NT2/D1 (cell line): ENCODE data around the gene SPOCK1.
"Not testable (repeated sequence)": the region's sequence is repeated elsewhere in the genome, so short reads cannot be mapped to it uniquely, and the experiment has no call there.

Experiments used
- DNase-seq: peaks from one replicate; pipeline ENCODE4 v3.0.0-alpha.2; 2011; ENCODE audit warnings: low read depth, low spot score
- H3K27me3 ChIP-seq: 2 replicates; pipeline ENCODE4 v1.6.0; 2011; ENCODE audit warnings: mild to moderate bottlenecking; ENCODE audit not compliant: insufficient read length, insufficient read depth
- H3K36me3 ChIP-seq: 2 replicates; pipeline ENCODE4 v1.6.1; 2011; ENCODE audit warnings: mild to moderate bottlenecking, low read length, mixed read lengths; ENCODE audit not compliant: insufficient read depth, insufficient read length
- H3K4me1 ChIP-seq: 2 replicates; pipeline ENCODE4 v1.5.1; 2011; ENCODE audit not compliant: insufficient read depth, insufficient read length
- H3K4me3 ChIP-seq: 2 replicates; pipeline ENCODE4 v1.5.1; 2011; ENCODE audit warnings: low read depth; ENCODE audit not compliant: insufficient read length
- H3K9ac ChIP-seq: 2 replicates; pipeline ENCODE4 v1.6.0; 2011; ENCODE audit warnings: low read depth; ENCODE audit not compliant: insufficient read length
- H3K9me3 ChIP-seq: 2 replicates; pipeline ENCODE4 v1.5.1; 2011; ENCODE audit warnings: mild to moderate bottlenecking, low read length; ENCODE audit not compliant: insufficient read depth
- SUZ12 ChIP-seq: IDR thresholded peaks from 2 replicates; pipeline ENCODE4 v1.6.1; 2011; ENCODE audit not compliant: insufficient read length, insufficient read depth; ENCODE audit errors: extremely low read depth
- YY1 ChIP-seq: IDR thresholded peaks from 2 replicates; pipeline ENCODE4 v1.6.1; 2011; ENCODE audit not compliant: insufficient read length, insufficient read depth
- ZNF274 ChIP-seq: IDR thresholded peaks from 2 replicates; pipeline ENCODE4 v1.6.1; 2011; ENCODE audit warnings: mild to moderate bottlenecking, low read depth, low read length

Gene SPOCK1

DNA sequence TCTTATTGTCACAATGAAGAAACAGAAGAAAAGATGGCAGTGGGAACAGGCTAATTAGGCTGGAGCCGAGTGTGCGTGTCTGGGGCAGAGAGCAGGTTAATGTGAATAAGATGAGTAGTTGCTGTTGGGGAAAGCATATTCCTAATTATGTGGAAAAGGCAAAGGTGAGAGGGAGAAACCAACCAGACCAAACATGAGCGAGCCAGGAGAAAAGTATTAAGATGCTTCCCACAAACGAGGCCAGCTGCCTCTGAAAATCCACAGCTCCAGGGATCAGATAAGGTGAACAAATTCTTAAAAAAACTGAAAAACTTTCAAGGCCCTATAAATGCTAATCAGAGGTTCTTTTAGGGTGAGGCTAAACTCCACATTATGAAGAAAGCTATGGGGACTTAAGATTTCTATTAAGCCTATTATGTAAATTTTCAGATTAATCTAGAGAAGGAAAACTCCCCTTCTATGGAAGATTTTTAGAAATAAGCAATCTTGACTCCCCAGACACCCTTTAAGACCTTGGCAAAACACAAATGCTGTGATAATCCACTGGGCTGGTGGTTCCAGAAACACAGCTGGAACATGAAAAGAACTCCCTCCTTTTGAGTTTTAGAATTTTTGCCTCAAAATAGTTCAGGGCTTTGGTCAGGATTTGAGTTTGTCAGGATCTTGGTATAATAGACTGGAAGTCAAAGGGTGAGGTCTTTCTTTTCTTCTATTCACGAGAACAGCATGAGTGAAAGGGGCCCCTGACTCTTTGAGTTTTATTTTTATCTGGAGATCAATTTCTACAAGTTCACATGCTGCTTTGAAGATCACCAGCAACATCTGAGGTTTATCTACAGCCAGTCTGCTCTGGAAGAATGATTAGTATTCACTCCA, 238.1 kb downstream of the SPOCK1 start:
- DNase-seq, result no peak
- H3K9me3 ChIP-seq, result no peaks in the 10 kb centered on the region
- TF ChIP-seq ZNF274, result no peak
- no peak for TF ChIP-seq SUZ12
- TF ChIP-seq YY1, result no peak
- H3K27me3 ChIP-seq, result no peaks in the 10 kb centered on the region
- H3K4me3 ChIP-seq, result no peak overlapping the region
- no peak overlapping the region for H3K9ac ChIP-seq
- no peaks in the 10 kb centered on the region for H3K36me3 ChIP-seq
- H3K4me1 ChIP-seq, result no peaks in the 10 kb centered on the region

DNA sequence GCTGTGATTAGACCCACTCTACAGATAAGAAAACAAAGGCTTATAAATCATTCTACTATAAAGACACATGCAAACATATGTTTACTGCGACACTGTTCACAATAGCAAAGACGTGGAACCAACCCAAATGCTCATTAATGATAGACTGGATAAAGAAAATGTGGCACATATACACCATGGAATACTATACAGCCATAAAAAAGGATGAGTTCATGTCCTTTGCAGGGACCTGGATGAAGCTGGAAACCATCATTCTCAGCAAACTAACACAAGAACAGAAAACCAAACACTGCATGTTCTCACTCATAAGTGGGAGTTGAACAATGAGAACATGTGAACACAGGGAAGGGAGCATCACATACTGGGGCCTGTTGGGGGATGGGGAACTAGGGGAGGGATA, 240.0 kb downstream of the SPOCK1 start:
- not testable (repeated sequence) for H3K36me3 ChIP-seq, H3K4me3 ChIP-seq, DNase-seq, H3K27me3 ChIP-seq, H3K4me1 ChIP-seq, H3K9me3 ChIP-seq, H3K9ac ChIP-seq

DNA sequence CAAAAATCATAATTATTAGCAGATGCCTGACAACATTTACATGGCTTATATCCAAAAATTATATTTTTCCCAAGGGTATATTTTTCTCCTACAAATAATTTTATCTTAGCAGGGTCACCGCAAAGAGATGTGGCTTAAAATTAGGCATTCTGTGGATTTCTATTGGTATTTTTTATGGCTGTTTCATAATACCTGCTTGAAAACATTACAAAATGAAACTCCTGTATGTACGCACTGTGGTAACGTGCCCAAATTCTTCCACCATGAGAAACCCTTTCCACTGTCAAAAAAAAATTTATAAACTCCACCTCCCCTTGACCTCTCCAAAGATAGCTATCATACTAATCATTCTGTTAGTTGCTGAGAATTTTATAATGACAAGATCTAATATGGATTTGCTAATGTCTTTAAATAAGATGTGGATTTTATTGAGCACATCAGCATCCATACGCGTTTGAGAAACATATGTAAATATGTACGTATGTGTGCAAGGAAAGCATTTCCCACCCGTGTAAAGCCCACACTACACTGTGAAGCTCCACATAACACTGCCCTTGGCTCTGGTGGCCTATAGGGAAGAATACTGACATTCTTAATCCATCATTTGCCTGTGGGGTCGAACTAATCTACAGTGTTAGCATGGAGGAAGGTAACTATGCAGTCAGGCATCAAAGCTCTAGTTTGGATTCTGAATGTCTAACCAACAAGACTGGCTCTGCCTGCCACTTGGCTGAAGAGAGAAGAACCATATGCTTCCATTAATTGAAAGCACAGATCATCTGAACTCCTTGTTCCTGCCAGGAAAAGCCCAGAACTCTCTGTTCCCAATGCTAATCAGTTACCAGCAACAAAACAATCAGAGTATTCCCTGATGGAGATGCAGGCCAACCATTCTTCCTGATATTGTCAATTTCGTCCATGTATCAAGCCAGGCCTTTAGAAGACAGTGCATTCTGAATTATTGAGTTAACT, 244.7 kb downstream of the SPOCK1 start:
- Histone ChIP-seq H3K4me1 (no peaks in the 10 kb centered on the region), H3K9me3 (no peaks in the 10 kb centered on the region), H3K4me3 (no peak overlapping the region), H3K36me3 (no peaks in the 10 kb centered on the region), H3K9ac (no peak overlapping the region), H3K27me3 (no peaks in the 10 kb centered on the region)
- TF ChIP-seq SUZ12, result no peak
- TF ChIP-seq ZNF274, result no peak
- no peak for TF ChIP-seq YY1
- DNase-seq, result no peak

DNA sequence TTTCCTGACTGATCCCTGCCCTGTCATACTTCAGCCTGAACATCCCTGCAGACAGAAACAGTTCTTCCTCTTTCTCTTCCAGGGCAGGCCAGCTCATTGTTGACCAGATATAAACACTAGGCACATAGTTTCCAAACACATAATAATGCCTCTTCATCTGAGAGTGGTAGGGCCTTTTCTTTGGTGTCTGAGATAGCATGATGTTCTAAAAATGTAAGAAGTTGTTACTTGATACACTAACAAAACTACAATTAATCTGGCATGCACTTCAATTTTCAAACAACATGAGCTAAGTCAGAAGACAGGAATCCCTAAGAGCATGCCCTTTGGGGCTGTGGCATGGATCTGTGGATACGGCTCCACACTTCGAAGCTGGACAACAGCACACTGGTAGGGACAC, 246.6 kb downstream of the SPOCK1 start:
- no peaks in the 10 kb centered on the region for H3K27me3 ChIP-seq
- no peaks in the 10 kb centered on the region for H3K4me1 ChIP-seq
- no peak for DNase-seq
- no peaks in the 10 kb centered on the region for H3K9me3 ChIP-seq
- TF ChIP-seq SUZ12 (no peak), YY1 (no peak), ZNF274 (no peak)
- no peak overlapping the region for H3K9ac ChIP-seq
- H3K36me3 ChIP-seq, result no peaks in the 10 kb centered on the region
- no peak overlapping the region for H3K4me3 ChIP-seq

DNA sequence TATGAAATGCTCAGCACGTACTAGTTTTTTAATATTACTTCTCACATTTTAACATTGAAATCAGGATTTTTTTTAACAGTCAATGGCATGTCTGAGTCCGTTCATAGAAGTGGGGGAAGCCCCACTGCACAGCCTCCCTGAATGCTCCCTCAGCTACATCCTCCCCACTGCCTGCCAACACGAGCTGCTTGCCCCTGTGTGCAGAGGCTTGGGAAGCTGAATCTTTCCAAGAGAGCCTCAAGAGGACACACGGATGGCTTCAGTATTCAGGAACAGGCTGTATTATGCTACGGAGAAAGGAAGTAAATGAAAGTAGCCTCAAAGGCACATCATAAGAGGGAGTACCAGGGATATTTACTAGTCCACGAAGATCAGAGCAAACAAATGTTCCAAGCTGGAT, 248.7 kb downstream of the SPOCK1 start:
- no peak overlapping the region for H3K4me3 ChIP-seq
- no peaks in the 10 kb centered on the region for H3K9me3 ChIP-seq
- H3K27me3 ChIP-seq, result no peaks in the 10 kb centered on the region
- H3K4me1 ChIP-seq, result no peaks in the 10 kb centered on the region
- no peak for DNase-seq
- no peak overlapping the region for H3K9ac ChIP-seq
- TF ChIP-seq YY1, result no peak
- H3K36me3 ChIP-seq, result no peaks in the 10 kb centered on the region

DNA sequence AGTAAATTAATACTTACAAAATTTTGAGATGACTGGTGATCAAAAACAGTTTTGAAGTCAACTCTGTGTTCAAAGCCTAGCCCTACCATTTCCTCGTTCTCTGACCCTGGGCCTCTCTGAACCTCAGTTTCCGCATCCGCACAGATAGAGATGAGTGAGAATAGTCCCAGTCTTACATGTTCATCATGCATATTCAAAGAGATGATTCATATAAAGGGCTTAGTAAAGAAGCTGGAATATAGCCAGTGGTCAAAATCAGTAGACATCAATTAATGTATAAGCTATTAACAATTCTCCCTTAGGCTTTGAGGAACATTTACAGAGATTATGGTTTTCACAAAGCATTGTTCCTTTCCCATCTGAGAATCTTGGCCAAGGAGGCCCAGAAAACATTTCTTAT, 250.6 kb downstream of the SPOCK1 start:
- no peaks in the 10 kb centered on the region for H3K36me3 ChIP-seq
- TF ChIP-seq SUZ12 (no peak), ZNF274 (no peak)
- H3K4me3 ChIP-seq, result no peak overlapping the region
- no peaks in the 10 kb centered on the region for H3K4me1 ChIP-seq
- no peak for DNase-seq
- no peak overlapping the region for H3K9ac ChIP-seq
- no peaks in the 10 kb centered on the region for H3K27me3 ChIP-seq
- H3K9me3 ChIP-seq, result no peaks in the 10 kb centered on the region

DNA sequence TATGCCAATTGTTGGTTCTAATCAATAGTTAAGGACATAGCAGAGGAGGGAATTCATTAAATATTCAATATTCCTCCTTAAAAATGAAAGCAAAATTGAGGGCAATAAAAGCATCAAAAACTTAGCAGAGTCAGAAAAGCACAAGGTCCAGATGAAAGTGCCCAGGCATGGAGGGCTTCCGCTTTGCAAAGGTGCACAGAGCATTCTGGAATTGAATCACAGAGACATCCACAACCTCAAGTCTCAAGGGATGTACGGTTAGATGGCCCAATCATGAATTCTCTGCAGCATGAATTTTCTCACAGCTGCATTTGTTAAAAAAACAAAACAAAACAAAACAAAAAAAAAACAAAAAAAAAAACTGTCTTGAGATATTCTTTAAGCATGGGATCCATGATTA, 253.7 kb downstream of the SPOCK1 start:
- no peak for DNase-seq
- H3K27me3 ChIP-seq, result no peaks in the 10 kb centered on the region
- H3K4me1 ChIP-seq, result no peaks in the 10 kb centered on the region
- no peaks in the 10 kb centered on the region for H3K9me3 ChIP-seq
- no peaks in the 10 kb centered on the region for H3K36me3 ChIP-seq
- no peak for TF ChIP-seq ZNF274
- TF ChIP-seq YY1, result no peak
- no peak for TF ChIP-seq SUZ12
- no peak overlapping the region for H3K4me3 ChIP-seq
- no peak overlapping the region for H3K9ac ChIP-seq
